Activated CD4-positive, alpha-beta T cell treated with anti-CD3 and anti-CD28 coated beads, Interleukin-2, amount 10 ng/mL, durations not matched to agents 7 days and 5 days (primary cell): Measurements from ENCODE around the gene PTTG1IP. TPM values are rescaled to one million over a fixed set of nuclear protein-coding genes. Genes with fewer than 3 reads are reported as not detected.
A peak's percentile ranks its signal among the peaks of the same experiment; 100 is the strongest.
"Not testable (repeated sequence)": the region's sequence is repeated elsewhere in the genome, so short reads cannot be mapped to it uniquely, and the experiment has no call there.

ENCODE experiments used
- CTCF ChIA-PET: fragments of 350-600 bp; sonication (Branson Sonifier 250); formaldehyde crosslinking; loops from one replicate; lab custom pipeline; 2021; ENCODE audit warnings: antibody characterized with exemption; lab: Charles Lee
- POLR2A ChIA-PET: fragments of 350-600 bp; sonication (Branson Sonifier 250); formaldehyde crosslinking; loops from one replicate; lab custom pipeline; 2021; ENCODE audit warnings: antibody characterized with exemption; lab: Charles Lee
- DNase-seq: peaks from one replicate; pipeline ENCODE4 v3.0.0-alpha.2; 2020
- H3K27ac Mint-ChIP-seq: one replicate; pipeline ENCODE4 v1.8.0; 2021; ENCODE audit warnings: mild to moderate bottlenecking, moderate library complexity, mixed read lengths
- H3K27me3 Mint-ChIP-seq: one replicate; pipeline ENCODE4 v1.8.0; 2021; ENCODE audit warnings: mixed read lengths
- H3K36me3 Mint-ChIP-seq: one replicate; pipeline ENCODE4 v1.8.0; 2021; ENCODE audit warnings: low read depth, mixed read lengths
- H3K4me1 Mint-ChIP-seq: one replicate; pipeline ENCODE4 v1.8.0; 2021; ENCODE audit warnings: mixed read lengths
- H3K4me3 Mint-ChIP-seq: one replicate; pipeline ENCODE4 v1.8.0; 2021; ENCODE audit warnings: mild to moderate bottlenecking, moderate library complexity, mixed read lengths
- H3K9me3 Mint-ChIP-seq: one replicate; pipeline ENCODE4 v1.8.0; 2021; ENCODE audit warnings: mixed read lengths
- total RNA-seq, 2 experiments: library from RNA; stranded (reverse); gene quantifications; one replicate each; pipeline ENCODE4 v1.2.3, GENCODE V29; 2021

The PTTG1IP gene
- total RNA-seq, 2 experiments from 2014 or later = 70.2 to 79.9 TPM

DNA sequence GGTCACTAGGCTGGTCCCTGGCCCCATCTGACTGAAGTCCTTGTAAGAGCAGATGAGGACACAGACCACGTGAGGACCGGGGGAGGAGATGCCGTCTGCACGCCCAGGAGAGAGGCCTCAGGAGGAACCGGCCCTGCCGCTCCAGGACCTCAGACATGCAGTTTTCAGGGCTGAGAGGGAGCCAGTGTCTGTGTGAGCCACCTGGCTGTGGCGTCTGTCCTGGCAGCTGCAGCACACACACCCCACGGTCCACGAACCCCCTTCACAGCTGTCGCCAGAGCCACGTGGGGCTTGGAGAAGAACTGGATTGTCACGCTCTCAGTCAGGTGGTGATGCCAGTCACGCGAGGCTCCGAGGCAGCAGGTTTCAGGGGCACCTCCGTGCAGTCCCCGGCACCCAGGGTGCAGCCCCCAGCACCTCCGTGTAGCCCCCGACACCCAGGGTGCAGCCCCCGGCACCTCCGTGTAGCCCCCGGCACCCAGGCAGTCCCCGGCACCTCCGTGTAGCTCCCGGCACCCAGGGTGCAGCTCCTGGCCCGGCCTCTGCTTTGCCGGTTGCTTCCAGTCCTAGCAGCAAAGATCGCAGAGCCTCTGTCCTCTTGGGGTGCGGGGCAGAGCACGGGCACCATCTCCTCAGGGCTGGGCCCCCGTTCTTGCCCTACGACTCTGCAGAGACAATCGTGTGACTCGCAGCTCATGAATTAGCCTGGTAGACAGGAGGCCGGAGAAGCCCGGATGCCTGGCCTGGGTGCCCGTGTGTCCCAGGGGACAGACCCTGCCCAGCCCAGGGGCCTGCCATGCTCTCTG, 36.6 kb downstream of the PTTG1IP start:
- no peaks in the 10 kb centered on the region for H3K4me1 Mint-ChIP-seq
- no peak overlapping the region for H3K27ac Mint-ChIP-seq
- H3K27me3 Mint-ChIP-seq = peaks cover under 1% of the 10 kb centered on the region
- POLR2A ChIA-PET = no interaction called here
- CTCF ChIA-PET = no interaction called here
- H3K9me3 Mint-ChIP-seq = no peaks in the 10 kb centered on the region
- H3K36me3 Mint-ChIP-seq = no peaks in the 10 kb centered on the region
- DNase-seq = no peak
- no peak overlapping the region for H3K4me3 Mint-ChIP-seq

DNA sequence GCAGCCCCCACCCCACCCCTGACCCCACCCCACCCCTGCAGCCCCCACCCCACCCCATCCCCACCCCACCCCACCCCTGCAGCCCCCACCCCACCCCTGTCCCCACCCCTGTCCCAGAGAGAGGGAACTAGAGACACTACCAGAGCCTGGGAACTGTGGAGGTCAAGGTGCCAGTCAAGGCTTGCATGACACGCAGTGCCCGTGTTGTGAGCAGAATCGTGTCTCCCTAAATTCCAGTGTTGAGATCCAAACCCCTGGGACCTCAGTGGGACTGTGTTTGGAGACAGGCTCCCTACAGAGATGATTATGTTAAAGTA, 37.2 kb downstream of the PTTG1IP start:
- no peak overlapping the region for H3K4me3 Mint-ChIP-seq
- H3K36me3 Mint-ChIP-seq = no peaks in the 10 kb centered on the region
- no peak for DNase-seq
- no peaks in the 10 kb centered on the region for H3K9me3 Mint-ChIP-seq
- peaks cover 1% of the 10 kb centered on the region for H3K4me1 Mint-ChIP-seq
- no peak overlapping the region for H3K27ac Mint-ChIP-seq
- POLR2A ChIA-PET = no interaction called here
- CTCF ChIA-PET = no interaction called here
- no peaks in the 10 kb centered on the region for H3K27me3 Mint-ChIP-seq

GRCh38 chr21:44835647-44835973, 37.9 kb downstream of the PTTG1IP start:
- ChIA-PET POLR2A (no interaction called here), CTCF (no interaction called here)
- DNase-seq = no peak
- Mint-ChIP-seq H3K27ac (no peak overlapping the region), H3K4me3 (no peak overlapping the region), H3K27me3 (no peaks in the 10 kb centered on the region), H3K4me1 (peaks cover 4% of the 10 kb centered on the region), H3K9me3 (no peaks in the 10 kb centered on the region), H3K36me3 (no peaks in the 10 kb centered on the region)

DNA sequence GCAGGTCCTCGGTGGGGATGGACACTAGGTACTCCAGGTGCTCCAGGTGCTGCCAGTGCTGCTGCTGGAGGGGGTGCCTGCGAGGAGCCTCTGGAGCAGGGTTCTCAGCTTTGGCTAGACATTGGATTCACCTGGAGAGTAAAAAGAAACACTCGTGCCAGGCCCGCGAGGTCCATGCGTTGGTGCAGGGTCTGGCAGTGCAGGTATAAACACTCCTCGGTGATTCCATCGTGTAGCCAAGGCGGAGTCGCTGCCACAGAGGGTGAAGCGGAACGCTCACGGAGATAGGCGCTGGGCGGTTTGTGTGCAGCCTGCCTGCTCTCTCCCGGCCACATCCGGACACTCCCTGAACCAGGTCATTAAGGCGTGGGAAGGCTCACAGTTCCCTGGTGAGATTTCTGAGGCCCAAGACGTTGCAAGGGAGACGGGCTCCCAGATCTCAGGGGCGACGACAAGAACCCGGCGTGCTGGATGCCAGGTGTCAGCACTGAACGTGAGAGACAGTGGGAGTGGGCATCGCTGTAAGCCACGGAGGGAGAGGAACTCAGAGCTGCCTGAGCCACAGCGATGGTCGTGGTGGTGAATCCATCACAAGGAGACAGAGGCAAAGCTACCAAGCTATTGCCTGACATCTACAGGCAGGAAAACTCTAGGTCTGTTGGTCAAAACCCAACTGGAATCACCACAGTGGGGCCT, 38.4 kb downstream of the PTTG1IP start:
- Mint-ChIP-seq H3K27me3 (no peaks in the 10 kb centered on the region), H3K9me3 (peaks cover 2% of the 10 kb centered on the region), H3K27ac (peak overlapping the region; percentile 13), H3K4me3 (no peak overlapping the region), H3K4me1 (peaks cover 7% of the 10 kb centered on the region), H3K36me3 (no peaks in the 10 kb centered on the region)
- POLR2A ChIA-PET = no interaction called here
- DNase-seq = no peak
- CTCF ChIA-PET = no interaction called here

GRCh38 chr21:44834231-44834950, 39.1 kb downstream of the PTTG1IP start:
- Mint-ChIP-seq H3K9me3 (peaks cover 8% of the 10 kb centered on the region), H3K27ac (no peak overlapping the region), H3K4me1 (peaks cover 7% of the 10 kb centered on the region), H3K36me3 (no peaks in the 10 kb centered on the region), H3K4me3 (no peak overlapping the region), H3K27me3 (peaks cover 5% of the 10 kb centered on the region)
- POLR2A ChIA-PET = no interaction called here
- no peak for DNase-seq
- CTCF ChIA-PET = no interaction called here

DNA sequence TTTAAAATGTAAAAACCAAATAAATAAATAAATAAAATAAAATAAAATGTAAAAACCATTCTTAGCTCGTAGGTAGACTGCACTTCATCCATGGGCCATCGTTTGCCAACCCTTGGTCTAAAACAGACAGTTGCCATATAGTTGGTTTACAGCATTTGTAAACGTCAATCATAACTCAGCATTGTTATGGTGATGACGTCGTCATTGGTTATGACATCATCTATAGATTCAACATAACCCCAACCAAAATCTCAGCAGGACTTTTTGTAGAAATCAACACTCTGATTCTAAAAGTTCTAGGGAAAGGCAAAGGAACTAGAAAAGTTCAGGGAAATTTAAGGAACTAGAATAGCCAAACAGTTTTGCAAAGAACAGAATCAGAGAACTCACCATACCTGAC, 39.8 kb downstream of the PTTG1IP start:
- Mint-ChIP-seq H3K4me1 (peaks cover 7% of the 10 kb centered on the region), H3K27ac (no peak overlapping the region), H3K27me3 (peaks cover 7% of the 10 kb centered on the region), H3K4me3 (no peak overlapping the region), H3K9me3 (peaks cover 14% of the 10 kb centered on the region), H3K36me3 (peaks cover 2% of the 10 kb centered on the region)
- no peak for DNase-seq
- ChIA-PET POLR2A (no interaction called here), CTCF (no interaction called here)

DNA sequence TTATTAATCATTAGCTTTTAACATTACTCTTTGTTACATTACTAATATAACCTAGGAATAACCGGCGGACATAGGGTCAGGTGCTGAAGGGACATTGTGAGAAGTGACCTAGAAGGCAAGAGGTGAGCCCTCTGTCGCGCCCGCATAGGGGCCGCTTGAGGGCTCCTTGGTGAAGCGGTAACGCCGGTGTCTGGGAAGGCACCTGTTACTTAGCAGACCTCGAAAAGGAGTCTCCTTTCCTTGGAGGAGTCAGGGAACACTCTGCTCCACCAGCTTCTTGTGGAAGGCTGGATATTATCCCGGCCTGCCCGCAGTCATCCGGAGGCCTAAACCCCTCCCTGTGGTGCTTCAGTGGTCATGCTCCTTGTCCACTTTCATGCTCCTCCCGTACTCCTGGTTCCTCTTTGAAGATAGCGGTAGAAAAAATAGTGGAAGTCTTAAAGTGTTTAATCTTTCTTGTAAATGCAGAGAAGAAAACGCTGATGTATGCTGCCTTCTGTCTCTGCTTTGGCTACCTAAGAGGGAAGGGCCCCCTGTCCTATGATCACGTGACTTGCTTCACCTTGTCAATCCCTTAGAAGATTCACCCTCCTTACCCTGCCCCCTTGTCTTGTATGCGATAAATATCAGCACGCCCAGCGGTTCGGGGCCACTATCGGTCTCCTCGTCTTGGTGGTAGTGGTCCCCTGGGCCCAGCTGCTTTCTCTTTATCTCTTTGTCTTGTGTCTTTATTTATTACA, 40.8 kb downstream of the PTTG1IP start:
- H3K4me1 Mint-ChIP-seq, H3K27ac Mint-ChIP-seq, DNase-seq, POLR2A ChIA-PET, H3K36me3 Mint-ChIP-seq, H3K4me3 Mint-ChIP-seq: not testable (repeated sequence)
- Mint-ChIP-seq H3K9me3 (peaks cover 21% of the 10 kb centered on the region), H3K27me3 (peaks cover 13% of the 10 kb centered on the region)
- CTCF ChIA-PET = interaction anchor here (1.2 kb wide), 1 partner anchor 29 kb away, joined by 3 read pairs; no protein-coding TSS in a partner anchor

DNA sequence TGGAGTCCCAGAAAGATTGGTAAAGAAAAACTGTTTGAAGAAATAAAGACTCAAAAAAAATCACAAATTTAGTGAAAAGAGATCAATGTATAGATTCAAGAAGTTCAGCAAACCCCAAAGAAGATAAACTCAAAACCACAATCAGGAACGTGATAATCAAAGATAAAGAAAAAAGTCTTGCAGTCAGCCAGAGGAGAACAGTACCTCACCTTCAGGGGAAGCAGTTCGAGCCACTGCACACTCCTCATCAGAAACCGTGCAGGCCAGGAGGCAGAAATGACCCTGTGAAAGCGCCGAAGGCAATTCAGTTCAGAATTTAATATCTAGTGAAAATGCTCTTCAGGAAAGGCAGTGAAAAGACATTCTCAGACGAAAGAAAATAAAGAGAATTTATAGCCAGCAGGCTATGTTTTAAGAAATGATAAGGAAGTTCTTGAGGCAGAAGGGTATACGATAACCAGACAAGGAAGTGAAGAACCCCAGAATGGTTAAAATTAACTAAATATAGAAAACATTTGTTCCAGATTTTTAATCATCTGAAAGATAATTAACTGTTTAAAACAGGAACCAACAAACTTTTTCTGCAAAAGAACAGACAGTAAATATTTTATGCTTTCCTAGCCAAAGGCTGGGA, 42.1 kb downstream of the PTTG1IP start:
- no peak overlapping the region for H3K4me3 Mint-ChIP-seq
- peaks cover 29% of the 10 kb centered on the region for H3K9me3 Mint-ChIP-seq
- no peak overlapping the region for H3K27ac Mint-ChIP-seq
- no peak for DNase-seq
- POLR2A ChIA-PET = no interaction called here
- H3K27me3 Mint-ChIP-seq = peaks cover 21% of the 10 kb centered on the region
- H3K36me3 Mint-ChIP-seq = peaks cover 11% of the 10 kb centered on the region
- CTCF ChIA-PET = no interaction called here
- peaks cover 7% of the 10 kb centered on the region for H3K4me1 Mint-ChIP-seq

- peaks cover 32% of the 10 kb centered on the region for H3K9me3 Mint-ChIP-seq
- peaks cover 7% of the 10 kb centered on the region for H3K4me1 Mint-ChIP-seq
- no peak overlapping the region for H3K4me3 Mint-ChIP-seq
- CTCF ChIA-PET = no interaction called here
- H3K27ac Mint-ChIP-seq = no peak overlapping the region
- H3K36me3 Mint-ChIP-seq = peaks cover 11% of the 10 kb centered on the region
- POLR2A ChIA-PET = no interaction called here
- no peak for DNase-seq
- peaks cover 21% of the 10 kb centered on the region for H3K27me3 Mint-ChIP-seq
Observed at GRCh38 chr21:44829507-44830092, 43.9 kb downstream of the PTTG1IP start.

- H3K36me3 Mint-ChIP-seq = peaks cover 11% of the 10 kb centered on the region
- H3K27me3 Mint-ChIP-seq = peaks cover 21% of the 10 kb centered on the region
- ChIA-PET POLR2A (no interaction called here), CTCF (interaction anchor here (0.7 kb wide), 1 partner anchor 172 kb away, joined by 6 read pairs; no protein-coding TSS in a partner anchor)
- no peak overlapping the region for H3K4me3 Mint-ChIP-seq
- peaks cover 35% of the 10 kb centered on the region for H3K9me3 Mint-ChIP-seq
- no peak for DNase-seq
- H3K4me1 Mint-ChIP-seq = peaks cover 7% of the 10 kb centered on the region
- H3K27ac Mint-ChIP-seq = no peak overlapping the region
Observed at GRCh38 chr21:44828362-44829056, 45.0 kb downstream of the PTTG1IP start.

- CTCF ChIA-PET = interaction anchor here (1.1 kb wide), 1 partner anchor 24 kb away, joined by 4 read pairs; no protein-coding TSS in a partner anchor
- Mint-ChIP-seq H3K4me1 (peaks cover 2% of the 10 kb centered on the region), H3K4me3 (no peak overlapping the region)
Observed at GRCh38 chr21:44823179-44823660, 50.3 kb downstream of the PTTG1IP start.

More at GRCh38 chr21:44823179-44823660, 50.3 kb downstream of the PTTG1IP start:
- Mint-ChIP-seq H3K27me3 (peaks cover 14% of the 10 kb centered on the region), H3K9me3 (peaks cover 37% of the 10 kb centered on the region), H3K27ac (no peak overlapping the region), H3K36me3 (peaks cover 5% of the 10 kb centered on the region)
- POLR2A ChIA-PET = no interaction called here
- DNase-seq = no peak
